ENCODE measurements around the gene HNRNPC.

DNA sequence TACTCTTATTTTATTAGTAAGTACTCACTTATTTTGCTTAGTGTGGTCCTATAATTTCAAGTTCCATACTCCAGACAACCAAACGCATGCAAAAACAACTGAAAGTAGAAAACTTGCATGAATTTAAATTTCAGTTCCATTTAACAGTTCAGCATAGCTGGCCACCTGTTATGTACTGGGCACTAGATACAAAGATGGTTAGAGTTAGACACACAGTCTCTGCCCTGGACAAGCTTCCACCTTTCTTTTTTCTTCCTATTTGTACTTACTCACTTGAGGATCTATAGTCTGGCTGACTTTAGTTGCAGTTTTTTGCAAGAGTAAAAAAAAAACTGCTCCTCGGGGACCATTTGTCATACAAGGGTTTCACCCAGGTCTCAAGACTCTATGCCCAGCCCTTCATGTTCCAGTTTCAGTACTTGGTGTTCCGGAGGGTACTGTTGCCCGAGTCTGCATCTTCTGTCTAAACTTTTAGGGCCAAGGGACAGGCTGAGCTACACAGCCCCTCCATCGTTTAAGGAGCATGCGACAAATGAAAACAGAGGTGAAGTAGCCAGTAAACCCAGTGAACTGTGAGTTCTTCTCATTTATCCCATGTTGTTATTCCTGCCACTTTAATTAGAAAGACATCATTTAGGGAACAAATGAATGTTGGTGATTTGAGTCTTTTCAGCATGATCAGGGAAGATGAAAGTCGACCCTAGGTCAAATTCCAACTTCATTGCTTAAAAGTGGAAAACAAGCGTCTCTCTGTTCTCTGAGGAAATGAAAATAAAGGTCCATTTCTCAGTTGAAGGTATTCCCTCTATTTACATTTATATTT is 33.0 kb upstream of the HNRNPC start:
- TF ChIP-seq CTCF (IDR thresholded peaks at IDR 0.05) = no peak
- TF ChIP-seq ZFX (IDR thresholded peaks at IDR 0.05; ENCODE audit: borderline replicate concordance) = no peak

Data from 22Rv1 (cell line).